NCI-H82 treated with DMSO at 0.1 percent for 48 hours (cell line): ENCODE data around the gene ANKMY1.
"Not testable (repeated sequence)": the region's sequence is repeated elsewhere in the genome, so short reads cannot be mapped to it uniquely, and the experiment has no call there.

ENCODE experiments used
- DNase-seq: peaks from one replicate; lab custom pipeline; 2025; ENCODE audit not compliant: unreplicated experiment; lab: John Stamatoyannopoulos, UW

The ANKMY1 gene

GRCh38 chr2:240507060-240507777, 50.6 kb downstream of the ANKMY1 start:
- no peak for DNase-seq

- no peak for DNase-seq
These were observed 51.3 kb downstream of the ANKMY1 start for GRCh38 chr2:240506406-240507059.

GRCh38 chr2:240505910-240506309, 51.9 kb downstream of the ANKMY1 start:
- no peak for DNase-seq

DNA sequence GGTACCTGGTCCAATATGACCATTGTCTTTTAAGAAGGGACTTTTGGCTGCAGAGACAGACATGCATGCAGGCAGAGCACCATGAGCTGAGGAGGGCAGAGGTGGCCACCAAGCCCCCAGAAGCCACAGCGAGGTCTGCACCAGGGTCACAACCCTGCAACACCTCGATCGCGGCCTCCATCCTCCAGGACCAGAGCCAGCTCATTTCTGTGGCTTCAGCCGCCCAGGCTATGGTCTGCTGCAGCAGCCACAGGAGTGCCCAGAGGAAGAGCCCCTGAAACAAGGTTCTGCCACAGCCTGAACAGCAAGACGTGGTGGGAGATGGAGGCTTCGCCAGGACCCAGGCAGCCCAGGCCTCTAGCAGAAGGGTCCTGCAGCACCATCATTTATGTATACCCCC, 53.9 kb downstream of the ANKMY1 start:
- DNase-seq: no peak

GRCh38 chr2:240503375-240503774, 54.4 kb downstream of the ANKMY1 start:
- DNase-seq: no peak

- DNase-seq: no peak
These were observed 55.2 kb downstream of the ANKMY1 start for GRCh38 chr2:240502430-240503121.

GRCh38 chr2:240502059-240502429, 55.7 kb downstream of the ANKMY1 start:
- no peak for DNase-seq

GRCh38 chr2:240501531-240501991, 56.2 kb downstream of the ANKMY1 start:
- no peak for DNase-seq

- no peak for DNase-seq
These were observed 57.0 kb downstream of the ANKMY1 start for GRCh38 chr2:240500561-240501423.

- no peak for DNase-seq
These were observed 58.2 kb downstream of the ANKMY1 start for GRCh38 chr2:240499309-240500301.

DNA sequence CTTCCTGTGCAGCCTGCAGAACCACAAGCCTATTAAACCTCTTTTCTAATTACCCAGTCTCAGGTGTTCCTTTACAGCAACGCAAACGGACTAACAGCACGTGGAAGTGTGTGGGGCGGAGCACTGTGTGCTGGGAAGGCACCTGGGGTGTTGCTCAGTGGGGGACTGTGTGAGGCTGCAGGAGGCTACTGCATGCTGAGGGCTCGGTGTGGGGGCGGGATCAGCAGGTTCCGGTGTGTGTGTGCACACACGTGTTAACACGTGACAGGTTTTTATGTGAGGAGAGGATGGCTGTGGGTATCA, 58.9 kb downstream of the ANKMY1 start:
- no peak for DNase-seq

GRCh38 chr2:240498171-240498957, 59.4 kb downstream of the ANKMY1 start:
- DNase-seq: no peak

GRCh38 chr2:240497082-240497481, 60.7 kb downstream of the ANKMY1 start:
- DNase-seq: not testable (repeated sequence)

- DNase-seq: not testable (repeated sequence)
These were observed 62.8 kb downstream of the ANKMY1 start for GRCh38 chr2:240494942-240495341.

GRCh38 chr2:240494194-240494793, 63.5 kb downstream of the ANKMY1 start:
- DNase-seq: no peak

DNA sequence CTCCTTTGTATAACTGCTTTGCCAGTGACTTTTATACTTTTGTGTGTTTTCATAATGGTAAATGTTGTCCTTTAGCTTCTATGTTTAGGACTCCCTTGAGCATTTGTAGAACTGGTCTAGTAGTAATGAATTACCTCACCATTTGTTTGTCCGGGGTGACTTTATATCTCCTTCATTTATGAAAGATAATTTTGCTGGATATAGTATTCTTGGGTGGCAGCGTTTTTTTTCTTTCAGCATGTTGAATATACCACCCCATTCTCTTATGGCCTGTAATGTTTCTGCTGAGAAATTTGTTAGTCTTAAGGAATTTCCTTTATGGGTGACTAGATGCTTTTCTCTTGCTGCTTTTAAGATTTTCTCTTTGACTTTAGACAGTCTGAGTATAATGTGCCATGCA, 66.3 kb downstream of the ANKMY1 start:
- DNase-seq: no peak

DNA sequence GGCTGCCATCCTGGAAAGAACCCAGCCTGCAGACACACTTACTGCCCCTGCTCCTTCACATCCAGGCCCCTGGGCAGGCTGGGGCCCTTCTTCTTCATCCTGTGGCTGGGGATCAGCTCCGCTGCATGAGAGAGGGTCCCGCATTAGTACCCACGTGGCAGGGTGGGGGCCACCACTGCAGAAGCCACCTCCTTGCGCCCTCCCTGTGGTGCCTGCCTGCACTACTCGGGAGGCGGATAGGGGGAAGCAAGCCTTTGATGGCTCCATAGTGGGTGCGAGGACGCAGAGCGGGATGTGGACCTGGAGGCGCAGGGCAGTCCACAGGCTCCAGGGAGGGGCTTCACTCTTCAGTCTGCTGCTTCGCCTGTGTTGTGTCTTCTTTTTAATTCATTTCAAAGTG, 75.6 kb downstream of the ANKMY1 start:
- DNase-seq: no peak

GRCh38 chr2:240481720-240482119, 76.1 kb downstream of the ANKMY1 start:
- DNase-seq: no peak
